ENCODE data around the gene ISLR2.

Gene ISLR2

DNA sequence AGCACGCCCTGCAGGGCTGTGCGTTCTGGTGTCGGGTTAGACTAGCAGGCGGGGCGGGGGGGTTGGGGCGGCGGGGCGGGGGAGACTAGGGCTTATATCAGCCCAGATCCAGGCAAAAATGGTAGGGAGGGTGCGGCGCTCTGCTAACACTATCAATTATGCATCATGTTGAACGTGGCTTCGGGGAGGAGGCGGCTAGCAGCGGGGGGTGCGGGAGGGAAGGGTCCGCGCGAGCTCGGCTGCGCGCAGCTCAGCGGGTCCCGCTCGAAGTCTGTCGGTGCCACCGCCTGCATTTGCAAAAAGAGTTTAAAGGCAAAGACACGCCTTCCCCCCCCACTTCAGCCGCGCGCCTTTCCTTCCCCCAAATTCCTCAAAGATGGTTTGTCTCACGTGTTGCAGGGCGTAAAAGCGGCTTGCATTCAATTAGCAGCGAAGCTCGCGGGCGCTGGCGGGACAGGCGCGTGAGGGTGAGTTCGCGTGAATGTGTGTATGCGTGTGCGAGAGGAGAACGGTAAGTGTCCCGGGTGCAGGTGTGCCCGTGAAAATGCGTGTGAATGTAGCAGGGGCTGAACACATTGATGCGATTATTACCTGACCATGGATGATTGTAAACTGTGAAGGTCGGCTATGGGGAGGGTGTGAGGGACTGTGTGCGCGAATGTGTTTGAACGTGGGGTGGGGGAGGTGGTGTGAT, at the start of gene ISLR2 (continued):
- TF ChIP-seq, protein P1, sequence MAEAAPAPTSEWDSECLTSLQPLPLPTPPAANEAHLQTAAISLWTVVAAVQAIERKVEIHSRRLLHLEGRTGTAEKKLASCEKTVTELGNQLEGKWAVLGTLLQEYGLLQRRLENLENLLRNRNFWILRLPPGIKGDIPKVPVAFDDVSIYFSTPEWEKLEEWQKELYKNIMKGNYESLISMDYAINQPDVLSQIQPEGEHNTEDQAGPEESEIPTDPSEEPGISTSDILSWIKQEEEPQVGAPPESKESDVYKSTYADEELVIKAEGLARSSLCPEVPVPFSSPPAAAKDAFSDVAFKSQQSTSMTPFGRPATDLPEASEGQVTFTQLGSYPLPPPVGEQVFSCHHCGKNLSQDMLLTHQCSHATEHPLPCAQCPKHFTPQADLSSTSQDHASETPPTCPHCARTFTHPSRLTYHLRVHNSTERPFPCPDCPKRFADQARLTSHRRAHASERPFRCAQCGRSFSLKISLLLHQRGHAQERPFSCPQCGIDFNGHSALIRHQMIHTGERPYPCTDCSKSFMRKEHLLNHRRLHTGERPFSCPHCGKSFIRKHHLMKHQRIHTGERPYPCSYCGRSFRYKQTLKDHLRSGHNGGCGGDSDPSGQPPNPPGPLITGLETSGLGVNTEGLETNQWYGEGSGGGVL (tag by site-specific recombination; IDR thresholded peaks at IDR 0.05) = peak; percentile 84
- TF ChIP-seq ZNF521 (tag by site-specific recombination; IDR thresholded peaks at IDR 0.05) (no peak), KLF1 (tag by site-specific recombination; IDR thresholded peaks at IDR 0.05) (peak; percentile 67), ZNF335 (tag by site-specific recombination; conservative IDR thresholded peaks at IDR 0.05) (peak; percentile 97), HOXC10 (CRISPR knock-in tag; IDR thresholded peaks at IDR 0.05) (no peak), ZNF624 (tag by site-specific recombination; IDR thresholded peaks at IDR 0.05) (no peak), ZNF391 (tag by site-specific recombination; IDR thresholded peaks at IDR 0.05; ENCODE audit: borderline replicate concordance, low read depth) (no peak), ZNF423 (tag by site-specific recombination; IDR thresholded peaks at IDR 0.05) (peak; percentile 16; the same call in 1 of the 2 replicates), ZNF560 (tag by site-specific recombination; IDR thresholded peaks at IDR 0.05; ENCODE audit: borderline replicate concordance) (no peak), ZBTB17 (tag by site-specific recombination; IDR thresholded peaks at IDR 0.05) (peak; percentile 46; the same call in 1 of the 2 replicates), ZBTB8A (tag by site-specific recombination; IDR thresholded peaks at IDR 0.05) (peak; percentile 91), ZNF416 (tag by site-specific recombination; IDR thresholded peaks at IDR 0.05) (no peak), ZNF623 (tag by site-specific recombination; IDR thresholded peaks at IDR 0.05) (no peak), SP3 (tag by site-specific recombination; IDR thresholded peaks at IDR 0.05) (no peak), ZNF561 (tag by site-specific recombination; IDR thresholded peaks at IDR 0.05; ENCODE audit: borderline replicate concordance) (no peak), SP2 (tag by site-specific recombination; IDR thresholded peaks at IDR 0.05) (0 out of 2 replicates have a peak, but pooled peaks have one; percentile 5), GLI4 (tag by site-specific recombination; IDR thresholded peaks at IDR 0.05) (no peak), ZNF585B (tag by site-specific recombination; IDR thresholded peaks at IDR 0.05) (no peak), ZNF157 (tag by site-specific recombination; IDR thresholded peaks at IDR 0.05) (no peak), ZNF571 (tag by site-specific recombination; IDR thresholded peaks at IDR 0.05) (no peak), KLF7 (tag by site-specific recombination; IDR thresholded peaks at IDR 0.05; ENCODE audit: borderline replicate concordance) (no peak), ZNF433 (tag by site-specific recombination; IDR thresholded peaks at IDR 0.05; ENCODE audit: low read depth) (no peak), ZNF292 (tag by site-specific recombination; IDR thresholded peaks at IDR 0.05; ENCODE audit: borderline replicate concordance, low read depth) (no peak), SETDB1 (IDR thresholded peaks at IDR 0.05; ENCODE audit: insufficient read length, low read length) (no peak)
- TF ChIP-seq, protein P2, sequence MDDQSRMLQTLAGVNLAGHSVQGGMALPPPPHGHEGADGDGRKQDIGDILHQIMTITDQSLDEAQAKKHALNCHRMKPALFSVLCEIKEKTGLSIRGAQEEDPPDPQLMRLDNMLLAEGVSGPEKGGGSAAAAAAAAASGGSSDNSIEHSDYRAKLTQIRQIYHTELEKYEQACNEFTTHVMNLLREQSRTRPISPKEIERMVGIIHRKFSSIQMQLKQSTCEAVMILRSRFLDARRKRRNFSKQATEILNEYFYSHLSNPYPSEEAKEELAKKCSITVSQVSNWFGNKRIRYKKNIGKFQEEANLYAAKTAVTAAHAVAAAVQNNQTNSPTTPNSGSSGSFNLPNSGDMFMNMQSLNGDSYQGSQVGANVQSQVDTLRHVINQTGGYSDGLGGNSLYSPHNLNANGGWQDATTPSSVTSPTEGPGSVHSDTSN (CRISPR knock-in tag; IDR thresholded peaks at IDR 0.05) = no peak
- TF ChIP-seq, protein P3, sequence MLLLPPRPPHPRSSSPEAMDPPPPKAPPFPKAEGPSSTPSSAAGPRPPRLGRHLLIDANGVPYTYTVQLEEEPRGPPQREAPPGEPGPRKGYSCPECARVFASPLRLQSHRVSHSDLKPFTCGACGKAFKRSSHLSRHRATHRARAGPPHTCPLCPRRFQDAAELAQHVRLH (tag by site-specific recombination; IDR thresholded peaks at IDR 0.05) = no peak
- TF ChIP-seq, protein P4, sequence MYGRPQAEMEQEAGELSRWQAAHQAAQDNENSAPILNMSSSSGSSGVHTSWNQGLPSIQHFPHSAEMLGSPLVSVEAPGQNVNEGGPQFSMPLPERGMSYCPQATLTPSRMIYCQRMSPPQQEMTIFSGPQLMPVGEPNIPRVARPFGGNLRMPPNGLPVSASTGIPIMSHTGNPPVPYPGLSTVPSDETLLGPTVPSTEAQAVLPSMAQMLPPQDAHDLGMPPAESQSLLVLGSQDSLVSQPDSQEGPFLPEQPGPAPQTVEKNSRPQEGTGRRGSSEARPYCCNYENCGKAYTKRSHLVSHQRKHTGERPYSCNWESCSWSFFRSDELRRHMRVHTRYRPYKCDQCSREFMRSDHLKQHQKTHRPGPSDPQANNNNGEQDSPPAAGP (tag by site-specific recombination; IDR thresholded peaks at IDR 0.05) = peak; percentile 85
- TF ChIP-seq, protein P5, sequence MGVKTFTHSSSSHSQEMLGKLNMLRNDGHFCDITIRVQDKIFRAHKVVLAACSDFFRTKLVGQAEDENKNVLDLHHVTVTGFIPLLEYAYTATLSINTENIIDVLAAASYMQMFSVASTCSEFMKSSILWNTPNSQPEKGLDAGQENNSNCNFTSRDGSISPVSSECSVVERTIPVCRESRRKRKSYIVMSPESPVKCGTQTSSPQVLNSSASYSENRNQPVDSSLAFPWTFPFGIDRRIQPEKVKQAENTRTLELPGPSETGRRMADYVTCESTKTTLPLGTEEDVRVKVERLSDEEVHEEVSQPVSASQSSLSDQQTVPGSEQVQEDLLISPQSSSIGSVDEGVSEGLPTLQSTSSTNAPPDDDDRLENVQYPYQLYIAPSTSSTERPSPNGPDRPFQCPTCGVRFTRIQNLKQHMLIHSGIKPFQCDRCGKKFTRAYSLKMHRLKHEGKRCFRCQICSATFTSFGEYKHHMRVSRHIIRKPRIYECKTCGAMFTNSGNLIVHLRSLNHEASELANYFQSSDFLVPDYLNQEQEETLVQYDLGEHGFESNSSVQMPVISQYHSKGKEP (tag by site-specific recombination; IDR thresholded peaks at IDR 0.05) = peak; percentile 31; the same call in 1 of the 2 replicates
- TF ChIP-seq, protein P6, sequence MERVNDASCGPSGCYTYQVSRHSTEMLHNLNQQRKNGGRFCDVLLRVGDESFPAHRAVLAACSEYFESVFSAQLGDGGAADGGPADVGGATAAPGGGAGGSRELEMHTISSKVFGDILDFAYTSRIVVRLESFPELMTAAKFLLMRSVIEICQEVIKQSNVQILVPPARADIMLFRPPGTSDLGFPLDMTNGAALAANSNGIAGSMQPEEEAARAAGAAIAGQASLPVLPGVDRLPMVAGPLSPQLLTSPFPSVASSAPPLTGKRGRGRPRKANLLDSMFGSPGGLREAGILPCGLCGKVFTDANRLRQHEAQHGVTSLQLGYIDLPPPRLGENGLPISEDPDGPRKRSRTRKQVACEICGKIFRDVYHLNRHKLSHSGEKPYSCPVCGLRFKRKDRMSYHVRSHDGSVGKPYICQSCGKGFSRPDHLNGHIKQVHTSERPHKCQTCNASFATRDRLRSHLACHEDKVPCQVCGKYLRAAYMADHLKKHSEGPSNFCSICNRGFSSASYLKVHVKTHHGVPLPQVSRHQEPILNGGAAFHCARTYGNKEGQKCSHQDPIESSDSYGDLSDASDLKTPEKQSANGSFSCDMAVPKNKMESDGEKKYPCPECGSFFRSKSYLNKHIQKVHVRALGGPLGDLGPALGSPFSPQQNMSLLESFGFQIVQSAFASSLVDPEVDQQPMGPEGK (tag by site-specific recombination; IDR thresholded peaks at IDR 0.05) = peak; percentile 79
- TF ChIP-seq, protein P7, sequence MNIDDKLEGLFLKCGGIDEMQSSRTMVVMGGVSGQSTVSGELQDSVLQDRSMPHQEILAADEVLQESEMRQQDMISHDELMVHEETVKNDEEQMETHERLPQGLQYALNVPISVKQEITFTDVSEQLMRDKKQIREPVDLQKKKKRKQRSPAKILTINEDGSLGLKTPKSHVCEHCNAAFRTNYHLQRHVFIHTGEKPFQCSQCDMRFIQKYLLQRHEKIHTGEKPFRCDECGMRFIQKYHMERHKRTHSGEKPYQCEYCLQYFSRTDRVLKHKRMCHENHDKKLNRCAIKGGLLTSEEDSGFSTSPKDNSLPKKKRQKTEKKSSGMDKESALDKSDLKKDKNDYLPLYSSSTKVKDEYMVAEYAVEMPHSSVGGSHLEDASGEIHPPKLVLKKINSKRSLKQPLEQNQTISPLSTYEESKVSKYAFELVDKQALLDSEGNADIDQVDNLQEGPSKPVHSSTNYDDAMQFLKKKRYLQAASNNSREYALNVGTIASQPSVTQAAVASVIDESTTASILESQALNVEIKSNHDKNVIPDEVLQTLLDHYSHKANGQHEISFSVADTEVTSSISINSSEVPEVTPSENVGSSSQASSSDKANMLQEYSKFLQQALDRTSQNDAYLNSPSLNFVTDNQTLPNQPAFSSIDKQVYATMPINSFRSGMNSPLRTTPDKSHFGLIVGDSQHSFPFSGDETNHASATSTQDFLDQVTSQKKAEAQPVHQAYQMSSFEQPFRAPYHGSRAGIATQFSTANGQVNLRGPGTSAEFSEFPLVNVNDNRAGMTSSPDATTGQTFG (tag by site-specific recombination; IDR thresholded peaks at IDR 0.05; ENCODE audit: borderline replicate concordance) = no peak

Measured in HEK293 (cell line).